ENCODE data around the gene OR2T35. TPM values are rescaled to one million over a fixed set of nuclear protein-coding genes. Genes with fewer than 3 reads are reported as not detected.

Gene OR2T35
- total and polyA plus RNA-seq, 12 donors = not detected

GRCh38 chr1:248596615-248597014 is 48.5 kb downstream of the OR2T35 start:
- no peaks in the 10 kb centered on the region for H3K36me3 ChIP-seq (replicated peaks in 1 of 2)
- 61 to 72% (median 67%) methylated on average over 2 of the region's 2 CpGs for WGBS, 4 donors
- no peaks in the 10 kb centered on the region for H3K9me3 ChIP-seq (replicated peaks in 1 of 3)
- H3K4me1 ChIP-seq (replicated peaks in 1 of 2) = no peaks in the 10 kb centered on the region
- no peaks in the 10 kb centered on the region for H3K27me3 ChIP-seq
- H3K27ac ChIP-seq = no peak overlapping the region
- DNase-seq = no peak
- H3K4me3 ChIP-seq = no peak overlapping the region
- intact Hi-C loops (cut with DNase I) = no loop called here
- TF ChIP-seq POLR2A (IDR thresholded peaks at IDR 0.05) = no peak
- no peak for TF ChIP-seq CTCF (IDR thresholded peaks at IDR 0.05)

- no peaks in the 10 kb centered on the region for H3K36me3 ChIP-seq (replicated peaks in 1 of 2)
- H3K27me3 ChIP-seq = no peaks in the 10 kb centered on the region
- H3K4me3 ChIP-seq = no peak overlapping the region
- TF ChIP-seq POLR2A (IDR thresholded peaks at IDR 0.05) (no peak), CTCF (IDR thresholded peaks at IDR 0.05) (no peak)
- H3K27ac ChIP-seq = no peak overlapping the region
- no peaks in the 10 kb centered on the region for H3K9me3 ChIP-seq (replicated peaks in 1 of 3)
- no peaks in the 10 kb centered on the region for H3K4me1 ChIP-seq (replicated peaks in 1 of 2)
- DNase-seq = no peak
- intact Hi-C loops (cut with DNase I) = no loop called here
- WGBS, 4 donors = 76 to 91% (median 79%) methylated on average over 5 of the region's 5 CpGs
Measured at GRCh38 chr1:248593226-248593625, 51.9 kb downstream of the OR2T35 start.

- Histone ChIP-seq H3K4me3 (no peak overlapping the region), H3K27ac (no peak overlapping the region), H3K27me3 (no peaks in the 10 kb centered on the region), H3K36me3 (replicated peaks in 1 of 2) (no peaks in the 10 kb centered on the region), H3K4me1 (replicated peaks in 1 of 2) (no peaks in the 10 kb centered on the region), H3K9me3 (replicated peaks in 1 of 3) (no peaks in the 10 kb centered on the region)
- intact Hi-C loops (cut with DNase I) = no loop called here
- no peak for TF ChIP-seq CTCF (IDR thresholded peaks at IDR 0.05)
- DNase-seq = no peak
- 58 to 70% (median 59%) methylated on average over 1 of the region's 1 CpG for WGBS, 4 donors
Measured at GRCh38 chr1:248592655-248593054, 52.4 kb downstream of the OR2T35 start.

- intact Hi-C loops (cut with DNase I) = no loop called here
- 88 to 91% (median 89%) methylated on average over 17 of the region's 17 CpGs for WGBS, 4 donors
- H3K9me3 ChIP-seq (replicated peaks in 1 of 3) = no peaks in the 10 kb centered on the region
Measured at GRCh38 chr1:248590055-248590454, 55.0 kb downstream of the OR2T35 start.

More at GRCh38 chr1:248590055-248590454, 55.0 kb downstream of the OR2T35 start:
- DNase-seq = no peak
- TF ChIP-seq POLR2A (IDR thresholded peaks at IDR 0.05) (no peak), CTCF (IDR thresholded peaks at IDR 0.05) (no peak)
- Histone ChIP-seq H3K27ac (no peak overlapping the region), H3K27me3 (no peaks in the 10 kb centered on the region), H3K36me3 (replicated peaks in 1 of 2) (no peaks in the 10 kb centered on the region), H3K4me3 (no peak overlapping the region), H3K4me1 (replicated peaks in 1 of 2) (no peaks in the 10 kb centered on the region)

All from adrenal gland (tissue), 12 donors.